T-helper 9 cell (primary cell): ENCODE results near the gene AREG.
A peak's percentile ranks its signal among the peaks of the same experiment; 100 is the strongest.
"Not testable (repeated sequence)": the region's sequence is repeated elsewhere in the genome, so short reads cannot be mapped to it uniquely, and the experiment has no call there.

Source experiments
- DNase-seq: peaks from one replicate; pipeline ENCODE4 v3.0.0-alpha.2; 2020
- total RNA-seq, 2 donors: gene quantifications; one replicate each; lab custom pipeline; 2026; lab: John Stamatoyannopoulos, UW

AREG gene, protein sequence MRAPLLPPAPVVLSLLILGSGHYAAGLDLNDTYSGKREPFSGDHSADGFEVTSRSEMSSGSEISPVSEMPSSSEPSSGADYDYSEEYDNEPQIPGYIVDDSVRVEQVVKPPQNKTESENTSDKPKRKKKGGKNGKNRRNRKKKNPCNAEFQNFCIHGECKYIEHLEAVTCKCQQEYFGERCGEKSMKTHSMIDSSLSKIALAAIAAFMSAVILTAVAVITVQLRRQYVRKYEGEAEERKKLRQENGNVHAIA
- 0.91 to 17.1 reads per million in 2 donors for total RNA-seq

DNA sequence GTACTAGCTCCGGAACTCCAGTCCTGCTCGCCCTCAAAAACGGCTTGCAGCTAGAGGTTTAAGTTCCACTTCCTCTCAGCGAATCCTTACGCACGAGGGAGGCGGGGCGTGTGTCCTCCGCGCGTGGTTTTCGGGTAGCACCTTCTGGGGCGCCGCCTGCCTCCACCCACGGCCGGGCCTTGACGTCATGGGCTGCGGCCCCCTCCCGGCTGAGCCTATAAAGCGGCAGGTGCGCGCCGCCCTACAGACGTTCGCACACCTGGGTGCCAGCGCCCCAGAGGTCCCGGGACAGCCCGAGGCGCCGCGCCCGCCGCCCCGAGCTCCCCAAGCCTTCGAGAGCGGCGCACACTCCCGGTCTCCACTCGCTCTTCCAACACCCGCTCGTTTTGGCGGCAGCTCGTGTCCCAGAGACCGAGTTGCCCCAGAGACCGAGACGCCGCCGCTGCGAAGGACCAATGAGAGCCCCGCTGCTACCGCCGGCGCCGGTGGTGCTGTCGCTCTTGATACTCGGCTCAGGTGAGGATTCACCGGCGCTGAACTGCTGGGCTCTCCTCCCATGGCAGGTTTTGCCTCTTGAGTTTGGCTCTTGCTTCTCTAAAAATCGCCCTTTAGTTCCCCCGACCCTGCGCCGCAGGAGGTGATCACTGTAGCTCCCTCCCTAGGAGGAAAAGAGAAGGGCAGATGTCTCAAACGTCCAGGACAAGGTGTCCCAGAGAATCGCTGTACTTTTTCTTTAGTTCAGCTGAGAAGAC lies at the start of gene AREG:
Gene AREG (plus strand): TSS at position 246 of the 752 bp plus-strand sequence. CDS start 210 bp downstream, at position 456.
- DNase-seq, result peak; percentile 76

DNA sequence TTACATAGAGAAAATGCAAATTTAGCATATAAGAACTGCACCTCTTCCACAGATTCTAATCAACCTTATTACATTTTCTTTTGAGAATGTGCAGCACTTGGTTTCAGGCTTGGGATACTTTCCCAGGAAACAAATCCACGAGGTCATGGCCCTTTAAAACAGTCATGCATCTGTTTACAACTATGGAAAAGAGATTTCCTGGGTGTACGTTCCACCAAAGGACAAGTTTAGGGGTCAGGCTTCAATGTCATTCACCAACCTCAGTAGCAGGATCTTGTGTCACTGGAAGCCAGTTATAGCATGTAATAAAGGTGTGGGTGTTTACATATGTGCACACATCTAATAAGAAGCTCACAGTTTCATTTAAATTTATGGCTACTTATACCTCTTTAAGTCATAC lies 49.3 kb upstream of the AREG start:
- DNase-seq, result no peak

DNA sequence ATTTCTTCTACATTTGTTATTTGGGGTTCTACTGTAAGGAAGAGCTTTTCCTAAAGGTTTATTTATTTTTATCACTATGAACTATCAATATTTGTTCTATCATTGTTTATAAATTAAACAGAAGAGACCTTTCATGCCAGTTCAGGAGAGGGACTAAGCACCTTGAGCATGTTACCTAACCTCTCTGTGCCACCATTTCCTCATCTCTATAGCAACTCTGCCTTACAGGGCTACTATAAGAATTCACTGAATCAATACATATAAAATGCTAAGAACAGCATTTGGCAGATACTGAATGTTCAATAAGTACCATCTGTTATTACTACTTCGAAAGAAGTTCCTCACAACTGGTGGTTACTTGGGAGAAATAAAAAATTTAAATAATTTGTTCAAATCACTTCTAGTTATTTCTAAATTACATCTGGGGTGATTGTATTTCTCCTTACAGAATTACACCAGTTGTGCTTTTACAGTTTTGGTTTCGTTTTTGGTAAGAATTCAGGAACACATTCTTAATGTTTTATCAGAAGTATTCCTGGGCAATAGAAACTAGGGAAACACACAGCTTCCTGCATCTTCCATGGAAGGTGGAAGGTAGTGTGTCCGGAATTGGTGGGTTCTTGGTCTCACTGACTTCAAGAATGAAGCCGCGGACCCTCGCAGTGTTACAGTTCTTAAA lies 47.0 kb upstream of the AREG start:
- DNase-seq, result no peak

DNA sequence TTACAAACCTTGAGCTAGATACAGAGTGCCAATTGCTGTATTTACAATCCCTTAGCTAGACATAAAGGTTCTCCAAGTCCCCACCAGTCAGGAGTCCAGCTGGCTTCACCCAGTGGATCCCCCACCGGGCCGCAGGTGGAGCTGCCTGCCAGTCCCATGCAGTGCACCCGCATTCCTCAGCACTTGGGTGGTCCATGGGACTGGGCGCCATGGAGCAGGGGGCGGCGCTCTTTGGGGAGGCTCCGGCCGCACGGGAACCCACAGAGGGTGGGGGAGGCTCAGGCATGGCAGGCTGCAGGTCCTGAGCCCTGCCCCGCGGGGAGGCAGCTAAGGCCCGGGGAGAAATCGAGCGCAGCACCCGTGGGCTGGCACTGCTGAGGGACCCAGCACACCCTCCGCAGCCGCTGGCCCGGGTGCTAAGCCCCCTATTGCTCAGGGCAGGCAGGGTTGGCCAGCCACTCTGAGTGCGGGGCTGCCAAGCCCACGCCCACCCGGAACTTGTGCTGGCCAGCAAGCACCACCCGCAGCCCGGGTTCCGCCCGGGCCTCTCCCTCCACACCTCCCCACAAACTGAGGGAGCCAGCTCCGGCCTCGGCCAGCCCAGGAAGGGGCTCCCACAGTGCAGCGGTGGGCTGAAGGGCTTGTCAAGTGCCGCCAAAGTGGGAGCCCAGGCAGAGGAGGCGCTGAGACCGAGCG lies 45.9 kb upstream of the AREG start:
- DNase-seq, result not testable (repeated sequence)

DNA sequence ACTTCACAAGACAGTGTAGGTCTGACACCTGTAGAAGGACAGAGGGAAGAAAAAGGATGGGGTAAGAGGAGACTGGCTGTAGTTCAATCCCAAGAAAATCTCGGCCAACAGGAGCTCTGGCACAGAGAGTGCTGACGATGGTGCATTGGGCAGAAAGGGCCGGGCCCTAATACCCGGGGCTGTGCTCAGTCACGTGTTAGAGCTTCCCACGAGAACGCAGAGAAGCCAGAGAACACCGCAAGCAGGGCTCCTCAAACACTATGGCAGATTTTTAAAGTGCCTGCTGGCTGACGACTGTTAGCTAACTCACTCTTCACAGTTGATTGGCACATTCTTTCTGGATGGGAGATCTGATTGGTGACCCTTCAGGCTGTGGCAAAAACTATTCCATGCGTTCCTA lies 44.5 kb upstream of the AREG start:
- no peak for DNase-seq

DNA sequence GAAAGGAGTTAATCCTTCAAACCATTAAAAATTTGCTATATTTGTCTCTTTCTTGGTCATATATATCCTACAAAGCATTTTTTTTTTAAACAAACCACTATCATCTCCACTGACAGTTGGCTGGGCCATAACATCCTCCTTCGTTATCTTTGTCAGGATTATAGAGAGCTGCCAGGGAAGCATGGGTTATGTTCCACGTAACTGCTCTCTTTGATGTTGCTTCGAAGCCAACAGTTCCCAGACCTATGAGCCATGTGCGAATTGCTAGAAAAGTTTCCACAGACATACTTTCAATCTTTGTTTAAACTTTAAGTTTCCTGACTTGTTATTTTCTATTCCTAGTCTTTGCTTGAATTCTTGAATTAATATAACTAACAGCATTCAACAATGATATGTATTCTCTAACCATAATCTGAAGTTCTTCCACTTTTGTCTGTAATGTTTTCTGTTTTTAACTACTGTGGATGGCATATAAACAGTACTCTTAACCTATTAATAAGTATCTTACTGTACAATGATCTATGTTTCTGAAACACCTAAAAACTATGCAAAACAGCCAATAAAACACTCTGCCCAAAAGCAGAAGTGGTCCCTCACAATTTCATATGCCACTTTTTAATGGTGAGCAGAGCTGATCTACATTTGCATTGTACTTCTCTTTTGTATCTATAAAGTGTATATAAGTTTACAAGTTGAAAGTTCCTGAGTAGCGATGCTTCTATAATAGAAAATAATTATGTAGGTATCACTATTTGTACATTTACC lies 42.1 kb upstream of the AREG start:
- DNase-seq, result no peak

DNA sequence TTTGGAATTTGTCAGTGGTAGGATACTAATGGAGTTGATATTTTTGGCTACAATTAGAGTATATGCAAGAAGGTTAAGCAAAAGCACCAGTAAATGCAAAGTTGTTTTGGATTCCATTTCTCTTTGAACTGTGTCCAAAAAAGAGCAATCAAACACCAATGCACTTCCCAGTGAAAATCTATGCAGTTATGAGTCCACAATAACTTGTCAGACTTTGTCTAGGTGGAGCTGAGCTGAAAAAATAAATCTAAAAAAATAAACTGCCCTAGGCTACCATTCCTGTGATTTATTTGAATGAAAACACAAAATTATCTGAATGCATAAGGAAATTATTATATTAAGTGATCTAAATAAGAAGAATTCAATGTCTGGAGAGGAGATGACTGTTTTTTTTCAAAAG lies 37.0 kb upstream of the AREG start:
- no peak for DNase-seq

DNA sequence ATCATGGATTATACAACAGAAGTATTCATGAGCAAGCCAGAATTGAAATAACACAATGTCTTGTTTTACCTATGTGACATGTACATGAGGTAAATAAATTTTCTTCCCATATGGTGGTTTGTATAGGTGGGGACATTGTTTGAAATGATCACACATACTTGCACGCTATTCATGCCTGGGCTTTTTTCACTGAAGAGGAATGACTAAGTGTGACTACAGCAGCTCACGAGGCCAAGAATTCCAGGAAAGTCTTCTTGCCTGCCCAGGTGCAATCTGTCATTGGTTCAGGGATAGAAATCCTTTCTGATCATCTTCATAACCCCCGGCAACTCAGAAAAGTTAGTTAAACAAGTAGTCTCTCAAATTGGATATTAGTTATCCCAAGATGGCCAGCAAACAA lies 36.3 kb upstream of the AREG start:
- no peak for DNase-seq

DNA sequence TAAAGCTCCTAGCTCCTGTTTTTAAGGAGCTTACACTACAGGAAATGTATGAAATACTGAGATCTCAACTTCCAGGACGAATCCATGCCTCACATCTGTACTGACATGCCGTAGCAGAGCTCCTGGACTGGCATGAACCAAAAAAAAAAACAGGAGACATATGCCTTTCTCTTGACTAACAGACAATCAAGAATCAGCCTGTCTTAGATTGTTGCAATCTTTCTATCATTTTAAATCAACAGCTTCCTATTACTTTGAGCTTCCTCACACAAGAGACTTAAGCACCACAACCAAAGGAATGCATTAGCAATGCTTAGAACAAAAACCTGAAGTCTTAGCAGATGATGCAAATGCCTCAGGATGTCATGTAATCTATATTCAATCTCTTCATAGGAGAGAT lies 34.7 kb upstream of the AREG start:
- no peak for DNase-seq

DNA sequence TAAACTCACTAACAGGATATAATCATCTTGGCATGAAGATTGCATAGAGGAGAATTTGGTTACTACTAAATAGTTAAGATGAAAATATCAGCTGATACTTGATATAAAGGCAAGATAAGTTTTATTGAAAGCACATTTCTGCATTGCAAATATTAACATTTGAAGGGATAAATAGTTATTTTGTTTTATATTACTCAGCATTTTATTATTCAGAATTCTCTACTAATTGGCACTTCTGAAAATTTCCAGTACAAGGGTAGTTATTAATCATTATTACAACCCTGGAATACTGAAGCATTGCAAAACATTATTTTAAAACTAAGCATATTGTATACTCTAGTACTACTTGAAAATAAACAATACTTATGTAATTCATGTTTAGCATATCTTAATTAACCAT lies 32.7 kb upstream of the AREG start:
- no peak for DNase-seq

DNA sequence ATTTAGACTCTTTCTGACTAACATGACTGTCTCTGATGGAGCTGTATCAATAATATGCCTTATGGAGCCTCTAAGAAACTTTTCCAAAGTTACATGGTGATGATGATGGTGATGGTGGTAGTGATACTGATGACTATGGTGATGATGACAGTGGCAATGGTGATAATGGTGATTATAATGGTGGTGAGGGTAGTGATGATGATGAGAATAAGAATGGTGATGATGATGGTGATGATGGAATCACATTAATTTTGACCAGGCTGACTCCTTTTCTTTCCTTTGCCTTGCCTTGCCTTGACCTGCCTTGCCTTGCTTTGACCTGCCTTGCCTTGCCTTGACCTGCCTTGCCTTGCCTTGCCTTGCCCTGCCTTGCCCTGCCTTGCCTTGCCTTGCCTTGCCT lies 31.7 kb upstream of the AREG start:
- DNase-seq, result no peak

DNA sequence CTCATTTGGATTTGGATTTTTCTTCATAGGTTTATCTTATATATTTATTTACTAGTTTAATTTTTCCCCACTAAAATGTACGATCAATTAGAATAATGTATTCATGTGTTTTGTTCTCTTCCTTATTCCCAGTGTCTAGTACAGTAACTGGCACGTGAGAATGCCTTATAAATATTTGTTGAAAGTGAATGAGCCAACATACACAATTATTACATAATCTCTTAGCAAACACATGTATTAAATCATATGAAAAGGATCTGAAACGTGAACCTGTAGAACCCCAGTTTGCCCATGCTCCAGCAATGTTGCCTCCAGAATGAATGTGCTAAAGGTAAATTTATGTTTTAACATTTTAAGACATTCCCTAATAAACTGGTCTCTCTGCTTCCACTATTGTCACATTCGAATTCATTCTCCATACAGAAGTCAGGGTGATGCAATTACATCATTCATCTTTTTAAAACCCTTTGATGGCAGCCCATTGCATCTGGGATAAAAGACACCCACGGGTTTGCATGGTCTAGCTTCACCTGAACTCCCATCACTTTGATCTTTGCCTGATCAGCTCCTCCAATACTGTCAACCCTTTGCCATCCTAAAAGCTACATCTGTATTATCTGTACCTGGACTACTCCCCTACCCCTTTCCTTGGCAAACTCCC lies 30.7 kb upstream of the AREG start:
- no peak for DNase-seq

DNA sequence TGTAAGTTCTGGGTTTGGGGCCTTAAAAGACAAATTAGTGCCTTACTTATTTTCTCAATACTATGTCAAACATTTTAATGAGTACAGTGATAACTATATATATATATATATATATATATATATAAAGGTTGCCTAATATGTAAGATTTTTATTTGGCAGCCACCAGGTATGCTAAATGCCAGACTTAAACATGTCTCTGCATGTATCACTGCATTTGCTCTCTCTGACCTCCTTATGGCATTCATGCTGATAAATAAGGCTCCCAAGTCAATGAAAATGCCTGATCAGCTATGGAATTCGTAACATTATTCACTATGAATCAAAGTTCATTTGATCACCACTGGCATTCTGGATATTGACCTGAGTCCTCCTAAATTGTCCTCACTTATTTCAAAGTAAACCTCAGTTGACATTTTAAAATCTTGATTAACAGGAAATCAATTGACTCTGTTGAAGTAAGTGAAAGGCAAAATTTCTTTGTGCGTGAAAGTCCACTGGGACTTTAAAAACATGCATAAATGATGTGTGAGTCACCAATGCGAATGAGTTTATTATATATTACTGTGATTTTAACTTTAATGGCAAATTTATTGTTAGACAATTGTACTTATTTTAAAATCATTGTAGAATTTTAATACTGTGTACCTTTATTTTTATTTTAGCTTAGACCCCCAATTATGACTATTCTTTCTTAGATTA lies 29.2 kb upstream of the AREG start:
- no peak for DNase-seq

DNA sequence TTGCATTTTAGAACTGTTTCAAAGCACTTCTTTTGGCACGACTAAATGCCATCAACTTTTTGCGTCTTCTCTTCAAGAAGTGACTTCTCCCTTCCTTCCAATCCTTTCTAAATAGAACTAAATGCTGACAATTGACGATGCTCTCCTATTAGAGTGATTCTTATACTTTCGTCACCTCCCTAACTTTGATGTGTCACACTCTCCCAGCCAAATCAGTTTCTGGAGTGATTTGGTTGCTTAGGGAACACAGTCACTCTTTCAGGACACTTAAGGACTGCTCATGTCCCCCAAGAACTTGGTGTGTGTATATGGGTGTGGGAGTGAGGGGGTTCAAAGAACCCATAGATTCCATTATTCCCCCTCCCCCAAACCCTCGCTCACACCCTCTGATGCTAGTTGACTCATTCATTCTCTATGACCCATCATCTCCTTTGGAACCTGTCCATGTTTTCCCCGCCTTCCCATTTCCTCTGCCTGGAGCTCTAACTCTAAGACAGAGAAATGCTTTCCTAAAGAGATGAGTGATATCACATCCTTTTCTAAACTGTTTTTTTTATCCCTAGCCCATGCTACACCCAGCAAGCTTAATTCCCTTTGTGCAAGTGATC lies 26.8 kb upstream of the AREG start:
- no peak for DNase-seq

DNA sequence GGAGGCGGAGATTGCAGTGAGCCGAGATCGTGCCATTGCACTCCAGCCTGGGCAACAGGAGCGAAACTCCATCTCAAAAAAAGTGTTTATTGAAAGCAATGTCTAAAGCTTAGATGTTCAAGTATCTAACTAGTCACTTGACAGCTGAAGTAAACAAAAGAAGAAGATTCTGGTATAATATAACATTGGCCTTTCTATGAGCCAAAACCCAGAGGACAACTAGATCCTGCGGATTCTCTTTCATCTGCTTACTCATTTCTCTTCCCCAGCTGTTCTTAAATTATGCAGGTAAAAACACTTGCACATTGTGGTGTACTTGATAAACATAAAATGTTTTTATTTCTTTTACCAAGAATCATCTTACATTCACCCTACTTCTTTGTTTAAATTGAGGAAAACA lies 24.1 kb upstream of the AREG start:
- no peak for DNase-seq

DNA sequence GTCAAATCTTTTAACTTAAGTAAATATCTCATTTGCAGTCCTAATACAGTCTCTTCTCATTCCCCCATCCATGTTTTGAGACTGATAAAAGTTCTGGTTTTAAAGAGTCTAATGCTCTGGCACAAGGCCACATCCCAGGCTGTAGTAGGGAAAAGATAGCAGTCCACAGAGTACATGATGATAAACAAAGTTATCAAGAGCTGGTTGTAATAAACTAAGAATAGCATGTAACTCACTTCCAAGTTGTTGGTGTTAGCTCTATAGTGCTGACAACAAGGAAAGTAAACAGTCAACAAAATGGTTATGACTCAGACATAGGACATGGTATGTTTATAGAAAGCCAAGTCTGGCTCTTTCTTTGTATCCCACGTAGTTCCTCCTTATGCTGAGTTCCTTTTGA lies 21.8 kb upstream of the AREG start:
- DNase-seq, result no peak

DNA sequence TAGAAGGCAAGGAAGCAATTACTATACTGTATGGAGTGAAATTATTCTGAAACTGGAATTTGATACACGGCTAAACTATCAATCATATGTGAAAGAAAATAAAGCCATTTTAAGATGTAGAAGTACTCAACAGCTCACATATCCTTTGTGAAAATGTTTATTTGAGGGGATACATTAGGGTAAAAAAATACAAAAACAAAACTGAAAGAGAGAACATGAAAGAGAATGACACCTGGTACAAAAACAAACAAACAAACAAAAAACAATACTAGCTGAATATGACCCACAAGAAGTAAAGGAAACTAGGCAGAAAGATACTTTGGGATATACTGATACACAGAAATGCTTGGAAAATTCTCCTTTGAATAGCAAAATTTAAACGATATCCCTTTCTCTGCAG lies 20.8 kb upstream of the AREG start:
- DNase-seq, result no peak

DNA sequence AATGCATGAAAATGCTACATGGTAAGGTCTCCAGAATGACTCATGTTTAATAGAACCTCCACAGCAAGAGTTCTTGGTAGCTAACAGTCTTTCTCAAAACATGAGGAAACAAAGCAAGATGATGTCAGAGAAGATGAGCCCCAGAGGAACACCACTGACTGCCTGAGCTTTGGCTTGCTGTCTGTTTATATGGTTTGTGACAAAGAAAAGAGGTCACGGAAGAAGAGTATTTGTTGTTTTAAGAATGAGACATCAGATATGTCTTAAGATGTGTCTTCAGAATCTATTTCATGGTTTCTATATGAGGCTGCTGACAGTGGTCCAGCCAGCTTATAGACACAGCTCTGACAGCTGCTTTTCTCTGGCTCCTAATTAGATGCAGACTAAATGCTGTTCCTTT lies 18.8 kb upstream of the AREG start:
- DNase-seq, result no peak

DNA sequence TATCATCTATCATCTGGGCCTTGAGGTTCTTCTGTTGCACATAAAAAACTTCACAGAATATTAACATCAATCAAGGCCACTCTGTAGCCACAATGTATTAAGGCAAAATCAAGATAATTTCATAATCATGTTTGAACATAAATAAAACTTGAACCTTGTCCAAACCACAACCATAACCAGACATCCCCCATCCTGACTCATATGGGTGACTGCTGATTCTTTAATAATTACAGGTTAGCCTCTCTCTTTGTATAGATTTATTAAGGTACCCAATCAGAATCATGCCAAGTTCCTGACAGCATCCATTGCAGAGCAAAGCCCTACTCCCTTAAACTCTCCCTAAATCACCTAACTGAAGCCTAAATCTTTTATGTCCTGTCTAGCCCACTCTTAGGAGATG lies 16.7 kb upstream of the AREG start:
- no peak for DNase-seq

DNA sequence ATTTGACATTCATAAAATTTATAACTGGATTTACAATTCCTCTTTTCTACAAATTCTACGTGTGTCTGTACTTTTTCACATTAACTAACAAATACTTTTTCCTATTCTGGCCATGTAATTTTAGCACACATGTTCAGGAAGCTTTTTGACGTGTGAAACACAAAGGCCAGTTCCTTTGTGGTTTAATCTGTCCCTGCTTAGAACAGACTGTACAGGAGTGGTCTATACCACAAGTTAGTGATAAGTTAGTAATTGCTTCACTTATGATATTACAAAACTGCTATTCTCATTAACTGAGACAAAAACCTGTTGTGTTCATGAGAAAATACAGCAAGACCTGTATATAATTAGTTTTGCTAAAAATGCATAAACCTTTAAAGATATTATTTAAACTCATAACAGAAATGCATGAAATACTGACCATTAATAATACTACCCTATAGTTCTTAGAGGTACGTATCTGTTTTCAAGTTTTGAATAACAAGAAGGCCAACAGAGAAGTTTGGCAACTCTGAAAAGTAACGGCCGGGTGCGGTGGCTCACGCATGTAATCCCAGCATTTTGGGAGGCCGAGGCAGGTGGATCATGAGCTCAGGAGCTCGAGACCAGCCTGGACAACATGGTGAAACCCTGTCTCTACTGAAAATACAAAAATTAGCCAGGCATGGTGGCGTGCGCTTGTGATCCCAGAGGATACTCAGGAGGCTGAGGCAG lies 13.7 kb upstream of the AREG start:
- no peak for DNase-seq
